IMR-90 (cell line): ENCODE measurements around the gene PAFAH1B2. TPM values are rescaled to one million over a fixed set of nuclear protein-coding genes. Genes with fewer than 3 reads are reported as not detected.
"Not testable (repeated sequence)": the region's sequence is repeated elsewhere in the genome, so short reads cannot be mapped to it uniquely, and the experiment has no call there.

Experiments
- ATAC-seq: fragments of 200-7000 bp; cut with Tn5 transposase; 2 replicates; pipeline ENCODE4 v1.9.1; 2020; ENCODE audit warnings: low read depth, mild to moderate bottlenecking, moderate library complexity
- BruUV-seq: library from RNA; stranded (reverse); fragments of 400-500 nt; replicated peaks from 2 replicates; lab custom pipeline; 2021; lab: Mats Ljungman, UMichigan
- CTCF ChIA-PET: fragments of 300-600 bp; formaldehyde crosslinking; extraction: SDS; loops from one replicate; lab custom pipeline; 2021; ENCODE audit warnings: antibody characterized with exemption; lab: Yijun Ruan, JAX
- POLR2A ChIA-PET: fragments of 300-600 bp; sonication (Branson Sonifier 250); formaldehyde crosslinking; loops from one replicate; lab custom pipeline; 2022; ENCODE audit warnings: antibody characterized with exemption; ENCODE audit not compliant: unreplicated experiment; lab: Charles Lee
- DNase-seq: peaks from one replicate; pipeline ENCODE4 v3.0.0; 2013
- H2AFZ ChIP-seq: replicated peaks from 2 replicates; pipeline ENCODE3; 2013; ENCODE audit warnings: low read length, mild to moderate bottlenecking; ENCODE audit not compliant: poor library complexity
- H2AK5ac ChIP-seq: 2 replicates; pipeline ENCODE4 v1.6.1; 2013; ENCODE audit warnings: low read depth, low read length, inconsistent platforms
- H2AK9ac ChIP-seq: replicated peaks from 2 replicates; pipeline ENCODE3; 2013; ENCODE audit warnings: mild to moderate bottlenecking, low read depth, low read length, moderate library complexity; ENCODE audit not compliant: poor library complexity
- H2BK120ac ChIP-seq: 2 replicates; pipeline ENCODE4 v1.6.1; 2013; ENCODE audit warnings: low read depth, low read length, inconsistent platforms
- H2BK15ac ChIP-seq: 3 replicates; pipeline ENCODE4 v1.6.1; 2013; ENCODE audit warnings: low read depth, low read length, inconsistent platforms
- H2BK20ac ChIP-seq: 2 replicates; pipeline ENCODE4 v1.6.1; 2013; ENCODE audit warnings: low read depth, mild to moderate bottlenecking, inconsistent platforms, low read length, moderate library complexity
- H2BK5ac ChIP-seq: 2 replicates; pipeline ENCODE4 v1.6.1; 2013; ENCODE audit warnings: mild to moderate bottlenecking, low read depth, low read length, inconsistent platforms; ENCODE audit not compliant: poor library complexity, severe bottlenecking
- H3K14ac ChIP-seq: replicated peaks from 2 replicates; pipeline ENCODE4 v1.6.1; 2013; ENCODE audit warnings: low read depth, low read length, inconsistent platforms
- H3K18ac ChIP-seq: 2 replicates; pipeline ENCODE4 v1.6.1; 2013; ENCODE audit warnings: low read depth, low read length, control low read depth
- H3K23ac ChIP-seq: 2 replicates; pipeline ENCODE4 v1.6.1; 2013; ENCODE audit warnings: low read depth, low read length, inconsistent platforms
- H3K27ac ChIP-seq: 2 replicates; pipeline ENCODE4 v1.5.1; 2013; ENCODE audit warnings: mild to moderate bottlenecking, control low read depth, low read length; ENCODE audit not compliant: insufficient read depth
- H3K27me3 ChIP-seq: 2 replicates; pipeline ENCODE4 v1.6.1; 2013; ENCODE audit warnings: low read length; ENCODE audit not compliant: control insufficient read depth, insufficient read depth
- H3K36me3 ChIP-seq: 2 replicates; pipeline ENCODE4 v1.6.1; 2013; ENCODE audit warnings: low read length, mixed read lengths; ENCODE audit not compliant: control insufficient read depth, insufficient read depth
- H3K4ac ChIP-seq: 2 replicates; pipeline ENCODE4 v1.6.1; 2013; ENCODE audit warnings: low read depth, low read length, inconsistent platforms
- H3K4me1 ChIP-seq: 2 replicates; pipeline ENCODE4 v1.6.1; 2013; ENCODE audit warnings: low read length, mixed read lengths; ENCODE audit not compliant: control insufficient read depth, insufficient read depth
- H3K4me2 ChIP-seq: 2 replicates; pipeline ENCODE4 v1.6.1; 2013; ENCODE audit warnings: low read depth, mild to moderate bottlenecking, control low read depth, low read length, moderate library complexity
- H3K4me3 ChIP-seq: 2 replicates; pipeline ENCODE4 v1.5.1; 2013; ENCODE audit warnings: low read depth, mild to moderate bottlenecking, control low read depth, low read length, moderate library complexity; ENCODE audit not compliant: insufficient read depth
- H3K56ac ChIP-seq: 2 replicates; pipeline ENCODE4 v1.6.1; 2013; ENCODE audit warnings: low read length, inconsistent platforms; ENCODE audit not compliant: insufficient read depth; ENCODE audit errors: extremely low read depth
- H3K79me1 ChIP-seq, 2 experiments: 2 replicates each; pipeline ENCODE4 v1.6.1; 2013; ENCODE audit warnings: low read length in 2 of 2, inconsistent platforms in 1 of 2, low read depth in 1 of 2
- H3K9ac ChIP-seq: 2 replicates; pipeline ENCODE4 v1.6.1; 2013; ENCODE audit warnings: low read depth, low read length, control low read depth
- H3K9me1 ChIP-seq: 2 replicates; pipeline ENCODE4 v1.6.1; 2013; ENCODE audit warnings: low read length, inconsistent platforms; ENCODE audit not compliant: insufficient read depth
- H3K9me3 ChIP-seq: 2 replicates; pipeline ENCODE4 v1.6.1; 2013; ENCODE audit warnings: low read length; ENCODE audit not compliant: control insufficient read depth, insufficient read depth
- H4K20me1 ChIP-seq: 2 replicates; pipeline ENCODE4 v1.6.1; 2013; ENCODE audit warnings: low read length, inconsistent platforms; ENCODE audit not compliant: insufficient read depth
- H4K5ac ChIP-seq: 2 replicates; pipeline ENCODE4 v1.6.1; 2013; ENCODE audit warnings: mild to moderate bottlenecking, low read depth, low read length, control low read depth
- H4K8ac ChIP-seq, 2 experiments: 2 replicates each; pipeline ENCODE4 v1.6.1; 2013; ENCODE audit warnings: low read depth in 2 of 2, low read length in 2 of 2, control low read depth in 1 of 2, inconsistent platforms in 1 of 2
- H4K91ac ChIP-seq: 2 replicates; pipeline ENCODE4 v1.6.1; 2013; ENCODE audit warnings: low read depth, low read length, inconsistent platforms; ENCODE audit not compliant: insufficient read depth
- WGBS, 2 experiments: methylation state at CpG; one replicate each; pipeline versions ENCODE4 v1.1.5 to v1.1.7; 2013; ENCODE audit warnings: missing lambda C conversion rate in 2 of 2; ENCODE audit not compliant: insufficient read length in 1 of 2; ENCODE audit errors: extremely low coverage in 2 of 2; 5-methylcytosine and 5-hydroxymethylcytosine counted together
- dilution Hi-C: fragments of 300-500 bp; cut with HindIII; formaldehyde crosslinking; loops from one replicate; pipeline ENCODE4 v1.14.3; 2018; ENCODE audit warnings: low sequenced_read_pairs; ENCODE audit not compliant: unreplicated experiment
- in situ Hi-C: fragments of 300-500 bp; cut with MboI; formaldehyde crosslinking; loops from 3 replicates; pipeline ENCODE4 v1.14.3; 2019; ENCODE audit warnings: low sequenced_read_pairs, inconsistent platforms, mixed read lengths
- intact Hi-C: fragments of 100-400 bp; cut with micrococcal nuclease; formaldehyde crosslinking; loops from 2 replicates; pipeline ENCODE4 v1.10.0; 2022
- polyA plus RNA-seq, 3 experiments: library from polyadenylated mRNA; depleted of rRNA; stranded (reverse); fragments of >200 nt; gene quantifications; 2 replicates each; pipeline ENCODE4 v1.2.3, GENCODE V29; 2012; ENCODE audit warnings: low replicate concordance in 1 of 3
- total RNA-seq: library from RNA; depleted of rRNA; stranded (reverse); fragments of >200 nt; gene quantifications from 2 replicates; pipeline ENCODE4 v1.2.3, GENCODE V29; 2012

The PAFAH1B2 gene
- total and polyA plus RNA-seq, 2 of the 4 experiments (the other 2 are of a cell fraction): 29.8 to 280 TPM

DNA sequence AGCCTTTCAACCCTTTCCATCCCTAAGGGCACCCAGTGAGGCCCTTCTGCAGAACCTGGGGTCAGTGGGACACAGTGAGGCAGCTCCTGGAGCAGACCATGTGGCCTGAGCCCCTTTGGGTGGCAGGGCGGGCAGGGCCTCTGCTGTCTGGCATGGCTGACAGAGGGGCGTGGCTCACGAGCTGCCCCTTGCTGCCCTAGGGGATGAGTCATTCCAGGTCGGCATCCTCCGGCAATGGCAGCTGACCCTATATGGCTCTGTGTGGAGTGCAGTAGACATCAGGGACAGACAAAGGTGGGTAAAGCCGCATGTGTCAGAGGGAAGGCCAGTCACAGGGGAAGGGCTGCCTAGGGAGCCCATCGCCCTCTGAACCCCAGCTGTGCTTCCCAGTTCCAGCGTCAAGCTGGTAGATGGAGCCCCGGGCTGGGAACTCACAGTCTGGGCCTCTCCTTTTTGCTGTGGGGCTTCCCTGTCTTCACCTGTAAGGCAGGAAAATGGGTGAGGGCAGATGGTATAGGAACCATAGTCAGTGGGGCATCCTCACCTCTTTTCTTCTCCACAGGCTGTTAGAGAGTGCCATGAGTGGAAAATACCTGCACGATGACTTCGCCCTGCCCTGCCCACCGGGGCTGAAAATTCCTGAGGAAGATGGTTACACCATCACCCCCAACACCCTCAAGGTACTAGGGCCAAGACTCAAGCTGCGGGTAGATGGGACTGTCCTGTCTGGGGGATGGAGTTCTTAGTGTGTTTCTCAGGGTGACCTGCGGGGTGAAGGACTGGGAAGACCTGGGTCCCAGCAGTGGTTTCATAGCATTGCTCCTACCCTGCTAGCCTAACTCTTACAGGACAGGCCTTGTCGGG lies 6.6 kb upstream of the PAFAH1B2 start:
- H3K56ac ChIP-seq, H4K8ac ChIP-seq, H3K18ac ChIP-seq, CTCF ChIA-PET, H4K5ac ChIP-seq, dilution Hi-C loops, H3K9me3 ChIP-seq, H4K91ac ChIP-seq, H3K14ac ChIP-seq, H3K4me2 ChIP-seq, H2AFZ ChIP-seq, H3K9me1 ChIP-seq, H3K27ac ChIP-seq, H2BK20ac ChIP-seq, H4K20me1 ChIP-seq, H3K4me1 ChIP-seq, H3K9ac ChIP-seq, H3K4ac ChIP-seq, H2AK5ac ChIP-seq, H2AK9ac ChIP-seq, H3K79me1 ChIP-seq, H2BK120ac ChIP-seq, H3K27me3 ChIP-seq, H3K36me3 ChIP-seq, intact Hi-C loops, H2BK15ac ChIP-seq, H3K23ac ChIP-seq, H2BK5ac ChIP-seq, in situ Hi-C loops, DNase-seq, POLR2A ChIA-PET, H3K4me3 ChIP-seq: not testable (repeated sequence)
- WGBS, 2 experiments: no CpG with 5 or more reads among the region's 15 CpGs
- TSS peak; percentile 86 for BruUV-seq
- ATAC-seq: peak; percentile 64
